ENCODE data around the gene CPNE7.

DNA sequence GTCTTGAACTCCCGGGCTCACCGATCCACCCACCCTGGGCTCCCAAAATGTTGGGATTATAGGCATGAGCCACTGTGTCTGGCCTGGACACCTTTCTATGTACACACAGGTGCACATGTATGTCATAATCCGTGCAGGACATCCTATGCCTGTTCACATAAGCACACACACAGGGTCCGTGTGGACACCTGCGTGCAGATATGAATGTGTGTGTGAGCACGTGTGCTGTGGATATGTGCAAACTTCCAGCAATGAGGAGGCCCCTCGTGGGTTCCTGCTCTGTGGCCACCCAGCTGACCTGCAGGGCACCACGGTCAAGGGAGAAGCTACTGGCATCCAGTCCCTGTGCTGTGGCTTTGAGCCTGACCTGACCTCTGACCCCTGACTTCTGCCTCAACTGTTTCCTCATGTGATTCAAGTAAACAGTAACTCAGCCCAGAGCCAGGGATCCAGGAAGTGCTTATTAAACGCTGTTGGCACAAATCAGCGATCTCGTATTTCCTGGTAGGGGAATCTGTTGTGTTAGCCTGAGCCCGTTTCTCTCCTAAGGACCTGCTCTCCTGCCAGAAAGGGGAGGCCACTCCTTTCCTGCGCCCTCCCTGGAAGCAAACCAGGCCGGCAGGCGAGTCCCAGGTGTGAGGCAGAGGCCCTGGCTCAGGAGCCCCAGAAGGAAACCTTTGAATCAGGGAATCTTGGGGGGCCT, 6.5 kb downstream of the CPNE7 start:
- TF ChIP-seq, protein P1, sequence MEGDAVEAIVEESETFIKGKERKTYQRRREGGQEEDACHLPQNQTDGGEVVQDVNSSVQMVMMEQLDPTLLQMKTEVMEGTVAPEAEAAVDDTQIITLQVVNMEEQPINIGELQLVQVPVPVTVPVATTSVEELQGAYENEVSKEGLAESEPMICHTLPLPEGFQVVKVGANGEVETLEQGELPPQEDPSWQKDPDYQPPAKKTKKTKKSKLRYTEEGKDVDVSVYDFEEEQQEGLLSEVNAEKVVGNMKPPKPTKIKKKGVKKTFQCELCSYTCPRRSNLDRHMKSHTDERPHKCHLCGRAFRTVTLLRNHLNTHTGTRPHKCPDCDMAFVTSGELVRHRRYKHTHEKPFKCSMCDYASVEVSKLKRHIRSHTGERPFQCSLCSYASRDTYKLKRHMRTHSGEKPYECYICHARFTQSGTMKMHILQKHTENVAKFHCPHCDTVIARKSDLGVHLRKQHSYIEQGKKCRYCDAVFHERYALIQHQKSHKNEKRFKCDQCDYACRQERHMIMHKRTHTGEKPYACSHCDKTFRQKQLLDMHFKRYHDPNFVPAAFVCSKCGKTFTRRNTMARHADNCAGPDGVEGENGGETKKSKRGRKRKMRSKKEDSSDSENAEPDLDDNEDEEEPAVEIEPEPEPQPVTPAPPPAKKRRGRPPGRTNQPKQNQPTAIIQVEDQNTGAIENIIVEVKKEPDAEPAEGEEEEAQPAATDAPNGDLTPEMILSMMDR (IDR thresholded peaks at IDR 0.05; ENCODE audit: low read depth, low read length, poor library complexity, severe bottlenecking) = no peak
- TF ChIP-seq EZH2phosphoT487 (IDR thresholded peaks at IDR 0.05; ENCODE audit: borderline replicate concordance, low read length) = no peak

Data from DOHH2 (cell line).